Nephron (organoid): ENCODE measurements around the gene GET4.

ENCODE experiments used
- H3K27ac Mint-ChIP-seq, 3 experiments: 2 replicates each; pipeline ENCODE4 v1.8.0; 2020; ENCODE audit warnings: mixed read lengths in 3 of 3, mild to moderate bottlenecking in 2 of 3, moderate library complexity in 1 of 3
- H3K27me3 Mint-ChIP-seq: 2 replicates; pipeline ENCODE4 v1.8.0; 2021; ENCODE audit warnings: low read depth, mild to moderate bottlenecking, moderate library complexity, mixed read lengths
- H3K36me3 Mint-ChIP-seq: 2 replicates; pipeline ENCODE4 v1.8.0; 2020; ENCODE audit warnings: low read depth, mixed read lengths
- H3K4me1 Mint-ChIP-seq: 2 replicates; pipeline ENCODE4 v1.8.0; 2020; ENCODE audit warnings: mixed read lengths
- H3K4me3 Mint-ChIP-seq, 3 experiments: 2 replicates each; pipeline ENCODE4 v1.8.0; 2020; ENCODE audit warnings: mild to moderate bottlenecking in 3 of 3, mixed read lengths in 3 of 3, moderate library complexity in 2 of 3
- H3K9me3 Mint-ChIP-seq: 2 replicates; pipeline ENCODE4 v1.8.0; 2020; ENCODE audit warnings: mixed read lengths
- CTCF ChIP-seq, 3 experiments: fragments of 200-600 bp; sonication (generic); IDR thresholded peaks; one replicate each; pipeline ENCODE4 v1.5.0; 2021; ENCODE audit warnings: antibody characterized with exemption in 3 of 3; ENCODE audit not compliant: unreplicated experiment in 3 of 3

Gene GET4

GRCh38 chr7:893686-894085, 17.3 kb downstream of the GET4 start:
- Mint-ChIP-seq H3K27me3 (no peaks in the 10 kb centered on the region), H3K27ac (no peak overlapping the region), H3K4me3 (no peak overlapping the region), H3K36me3 (peaks cover 42% of the 10 kb centered on the region), H3K9me3 (no peaks in the 10 kb centered on the region), H3K4me1 (no peaks in the 10 kb centered on the region)
- TF ChIP-seq CTCF (IDR thresholded peaks at IDR 0.05; ENCODE audit: unreplicated experiment in 3 of 3) = no peak

GRCh38 chr7:894164-894867, 18.0 kb downstream of the GET4 start:
- Mint-ChIP-seq H3K36me3 (peaks cover 39% of the 10 kb centered on the region), H3K27ac (no peak overlapping the region), H3K4me3 (no peak overlapping the region), H3K9me3 (no peaks in the 10 kb centered on the region), H3K27me3 (no peaks in the 10 kb centered on the region), H3K4me1 (no peaks in the 10 kb centered on the region)
- no peak for TF ChIP-seq CTCF (IDR thresholded peaks at IDR 0.05; ENCODE audit: unreplicated experiment in 3 of 3)

GRCh38 chr7:894927-895450, 18.6 kb downstream of the GET4 start:
- Mint-ChIP-seq H3K4me3 (no peak overlapping the region), H3K9me3 (no peaks in the 10 kb centered on the region), H3K27ac (no peak overlapping the region), H3K36me3 (peaks cover 39% of the 10 kb centered on the region), H3K4me1 (no peaks in the 10 kb centered on the region), H3K27me3 (no peaks in the 10 kb centered on the region)
- TF ChIP-seq CTCF (IDR thresholded peaks at IDR 0.05; ENCODE audit: unreplicated experiment in 3 of 3) = no peak

DNA sequence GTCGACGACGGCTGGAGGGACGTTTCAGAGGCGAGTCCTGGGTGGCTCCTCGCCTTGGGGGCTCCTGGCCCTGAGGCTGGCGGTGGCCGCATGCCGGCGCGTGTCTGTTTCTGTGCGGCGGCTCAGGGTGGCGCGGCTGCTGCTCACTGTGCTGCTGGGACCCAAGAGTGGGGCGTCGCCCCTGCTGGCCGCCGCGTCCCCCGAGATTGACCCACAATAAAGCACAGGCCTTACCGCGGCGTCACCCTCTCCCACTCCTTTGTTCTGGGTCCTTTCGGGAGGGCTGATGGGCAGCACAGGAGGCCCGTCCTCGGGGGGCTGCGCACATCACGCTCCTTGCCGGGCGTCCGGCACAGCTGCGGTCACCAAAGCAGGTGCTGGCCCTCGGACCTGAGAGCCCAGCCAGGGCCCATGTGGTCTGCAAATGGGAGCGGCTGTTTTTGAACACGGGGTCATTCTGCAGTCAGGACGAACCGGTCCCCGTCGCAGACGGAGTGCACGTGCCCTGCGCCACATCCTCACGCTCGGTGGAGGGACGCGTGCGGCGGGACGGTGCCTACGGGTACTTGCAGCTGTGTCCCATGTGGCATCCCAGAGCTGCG, 19.2 kb downstream of the GET4 start:
- H3K4me1 Mint-ChIP-seq = no peaks in the 10 kb centered on the region
- H3K4me3 Mint-ChIP-seq = no peak overlapping the region
- H3K9me3 Mint-ChIP-seq = no peaks in the 10 kb centered on the region
- no peak for TF ChIP-seq CTCF (IDR thresholded peaks at IDR 0.05; ENCODE audit: unreplicated experiment in 3 of 3)
- H3K36me3 Mint-ChIP-seq = peaks cover 36% of the 10 kb centered on the region
- no peak overlapping the region for H3K27ac Mint-ChIP-seq
- no peaks in the 10 kb centered on the region for H3K27me3 Mint-ChIP-seq

- H3K4me1 Mint-ChIP-seq = no peaks in the 10 kb centered on the region
- no peak overlapping the region for H3K27ac Mint-ChIP-seq
- H3K27me3 Mint-ChIP-seq = no peaks in the 10 kb centered on the region
- H3K36me3 Mint-ChIP-seq = peaks cover 33% of the 10 kb centered on the region
- no peak for TF ChIP-seq CTCF (IDR thresholded peaks at IDR 0.05; ENCODE audit: unreplicated experiment in 3 of 3)
- no peaks in the 10 kb centered on the region for H3K9me3 Mint-ChIP-seq
- no peak overlapping the region for H3K4me3 Mint-ChIP-seq
These were observed 20.2 kb downstream of the GET4 start for GRCh38 chr7:896346-897075.
